SK-N-SH (cell line): ENCODE measurements around the gene MYO1E. TPM values are rescaled to one million over a fixed set of nuclear protein-coding genes. Genes with fewer than 3 reads are reported as not detected.

Experiments used
- CTCF ChIA-PET: fragments of 300-600, 350-600 bp; formaldehyde crosslinking; extraction: SDS; loops from one replicate; lab custom pipeline; 2021; lab: Yijun Ruan, JAX
- POLR2A ChIA-PET: fragments of 350-600 bp; sonication (Branson Sonifier 250); formaldehyde crosslinking; extraction: SDS; loops from one replicate; lab custom pipeline; 2020; ENCODE audit warnings: antibody characterized with exemption, inconsistent platforms; lab: Yijun Ruan, JAX
- DNase-seq: peaks from one replicate; pipeline ENCODE4 v3.0.0; 2012
- H2AFZ ChIP-seq: fragments of 200-600 bp; sonication (generic); 2 replicates; pipeline ENCODE4 v1.8.1; 2016; ENCODE audit warnings: antibody characterized with exemption, mild to moderate bottlenecking, low read depth
- H3F3A ChIP-seq: fragments of 200-600 bp; sonication (generic); replicated peaks from 2 replicates; pipeline ENCODE3; 2016; ENCODE audit warnings: antibody characterized with exemption, mild to moderate bottlenecking; ENCODE audit not compliant: insufficient read depth
- H3K27ac ChIP-seq, 2 experiments: fragments of 200-500 bp in 1 of 2; fragments of 200-600 bp in 1 of 2; sonication (Bioruptor generic) in 1 of 2; sonication (generic), shearing (Covaris generic) in 1 of 2; 2 replicates each; pipeline versions ENCODE4 v1.5.1 to v1.6.1; 2014 to 2016; ENCODE audit warnings: low read depth in 2 of 2, inconsistent platforms in 1 of 2, low read length in 1 of 2, mild to moderate bottlenecking in 1 of 2, mixed read lengths in 1 of 2
- H3K27me3 ChIP-seq: fragments of 200-600 bp; sonication (generic), shearing (Covaris generic); 2 replicates; pipeline ENCODE4 v1.6.1; 2016; ENCODE audit warnings: mixed run types; ENCODE audit not compliant: insufficient read depth
- H3K36me3 ChIP-seq, 2 experiments: fragments of 200-500 bp in 1 of 2; fragments of 200-600 bp in 1 of 2; sonication (Bioruptor generic) in 1 of 2; sonication (generic) in 1 of 2; replicated peaks in 1 of 2; 2 replicates each; pipeline versions ENCODE3 to v1.5.1; 2014 to 2016; ENCODE audit warnings: low read length in 1 of 2, mild to moderate bottlenecking in 1 of 2; ENCODE audit not compliant: insufficient read depth in 2 of 2, control insufficient read depth in 1 of 2
- H3K4me1 ChIP-seq, 2 experiments: fragments of 200-500 bp in 1 of 2; fragments of 200-600 bp in 1 of 2; sonication (Bioruptor generic) in 1 of 2; sonication (generic), shearing (Covaris generic) in 1 of 2; 2 replicates each; pipeline versions ENCODE4 v1.5.1 to v1.6.1; 2014 to 2016; ENCODE audit warnings: low read depth in 1 of 2, low read length in 1 of 2, mixed run types in 1 of 2; ENCODE audit not compliant: insufficient read depth in 2 of 2, control insufficient read depth in 1 of 2
- H3K4me2 ChIP-seq: fragments of 200-600 bp; sonication (generic), shearing (Covaris generic); 2 replicates; pipeline ENCODE4 v1.6.1; 2017; ENCODE audit warnings: mixed run types
- H3K4me3 ChIP-seq, 2 experiments: fragments of 200-500 bp in 1 of 2; fragments of 200-600 bp in 1 of 2; sonication (Bioruptor generic) in 1 of 2; sonication (generic), shearing (Covaris generic) in 1 of 2; 2 replicates each; pipeline versions ENCODE4 v1.5.1 to v1.8.1; 2014 to 2016; ENCODE audit warnings: low read depth in 2 of 2, inconsistent platforms in 1 of 2, low read length in 1 of 2, mild to moderate bottlenecking in 1 of 2, mixed read lengths in 1 of 2, moderate library complexity in 1 of 2
- H3K79me2 ChIP-seq: fragments of 200-600 bp; sonication (generic); 2 replicates; pipeline ENCODE4 v1.8.1; 2017; ENCODE audit warnings: mild to moderate bottlenecking; ENCODE audit not compliant: insufficient read depth
- H3K9ac ChIP-seq: fragments of 200-600 bp; sonication (generic); 2 replicates; pipeline ENCODE4 v1.6.1; 2017; ENCODE audit warnings: mixed run types
- H3K9me2 ChIP-seq: fragments of 200-600 bp; sonication (generic); 2 replicates; pipeline ENCODE4 v1.6.1; 2017; ENCODE audit warnings: mixed run types
- H3K9me3 ChIP-seq: fragments of 200-600 bp; sonication (generic); 2 replicates; pipeline ENCODE4 v1.6.1; 2017; ENCODE audit warnings: mixed run types, mild to moderate bottlenecking, moderate library complexity
- H4K20me1 ChIP-seq: fragments of 200-600 bp; sonication (generic); 2 replicates; pipeline ENCODE4 v1.6.1; 2017; ENCODE audit warnings: mild to moderate bottlenecking, mixed run types; ENCODE audit not compliant: insufficient read depth
- CHD2 ChIP-seq: fragments of 150-350 bp; IDR thresholded peaks from 2 replicates; pipeline ENCODE4 v1.6.1; 2018; ENCODE audit warnings: low read length; ENCODE audit not compliant: partially characterized antibody
- ELF1 ChIP-seq: IDR thresholded peaks from 2 replicates; pipeline ENCODE4 v1.4.0; 2012
- EP300 ChIP-seq, 2 experiments: IDR thresholded peaks; 2 replicates each; pipeline versions ENCODE4 v1.4.0 to v1.6.1; 2012; ENCODE audit warnings: borderline replicate concordance in 1 of 2, low read depth in 1 of 2, low read length in 1 of 2
- FOSL2 ChIP-seq: IDR thresholded peaks from 2 replicates; pipeline ENCODE4 v1.4.0; 2012; ENCODE audit warnings: low read depth, mild to moderate bottlenecking, moderate library complexity, borderline replicate concordance
- FOXJ3 ChIP-seq: sonication (generic); formaldehyde crosslinking; IDR thresholded peaks from 2 replicates; pipeline ENCODE4 v1.5.1; 2020; ENCODE audit warnings: mild to moderate bottlenecking, missing genetic modification reagents
- GABPA ChIP-seq: IDR thresholded peaks from 2 replicates; pipeline ENCODE4 v1.4.0; 2012; ENCODE audit warnings: low read depth, mild to moderate bottlenecking
- GATA2 ChIP-seq: sonication (generic); formaldehyde crosslinking; IDR thresholded peaks from 2 replicates; pipeline ENCODE4 v1.5.0; 2020; ENCODE audit warnings: mild to moderate bottlenecking, missing genetic modification reagents
- NFIC ChIP-seq: IDR thresholded peaks from 2 replicates; pipeline ENCODE4 v1.4.0; 2012; ENCODE audit warnings: borderline replicate concordance
- NRF1 ChIP-seq: IDR thresholded peaks from 2 replicates; pipeline ENCODE4 v1.6.1; 2012; ENCODE audit warnings: low read depth, mild to moderate bottlenecking, low read length
- PBX3 ChIP-seq: IDR thresholded peaks from 2 replicates; pipeline ENCODE4; 2012
- RCOR1 ChIP-seq: fragments of 150-350 bp; IDR thresholded peaks from 2 replicates; pipeline ENCODE4 v1.6.1; 2017; ENCODE audit warnings: antibody characterized with exemption, low read length
- RFX5 ChIP-seq: IDR thresholded peaks from 2 replicates; pipeline ENCODE4 v1.6.1; 2012; ENCODE audit warnings: mild to moderate bottlenecking, improper control_type of control experiment, low read length
- SMC3 ChIP-seq: IDR thresholded peaks from 2 replicates; pipeline ENCODE4 v1.6.1; 2012; ENCODE audit warnings: low read depth, low read length, improper control_type of control experiment
- TAF1 ChIP-seq: IDR thresholded peaks from 2 replicates; pipeline ENCODE4 v1.6.1; 2012; ENCODE audit warnings: low read depth, mild to moderate bottlenecking, low read length, moderate library complexity, borderline replicate concordance
- TCF12 ChIP-seq: IDR thresholded peaks from 2 replicates; pipeline ENCODE4 v1.4.0; 2012
- YY1 ChIP-seq: IDR thresholded peaks from 2 replicates; pipeline ENCODE4 v1.4.0; 2012; ENCODE audit warnings: low read depth, mild to moderate bottlenecking
- WGBS: methylation state at CpG from one replicate; pipeline ENCODE4 v1.1.6; 2017; ENCODE audit warnings: low lambda C conversion rate; 5-methylcytosine and 5-hydroxymethylcytosine counted together
- polyA plus RNA-seq, 3 experiments: library from polyadenylated mRNA; depleted of rRNA; stranded (reverse); fragments of >200 nt; gene quantifications; 2 replicates each; pipeline ENCODE4 v1.2.3, GENCODE V29; 2012
- TF ChIP-seq, protein P1 (sequence below): IDR thresholded peaks from 2 replicates; pipeline ENCODE4 v1.6.1; 2012; ENCODE audit warnings: mild to moderate bottlenecking, low read depth, low read length, moderate library complexity
- TF ChIP-seq, protein P2 (sequence below): IDR thresholded peaks from 2 replicates; pipeline ENCODE4 v1.4.0; 2012; ENCODE audit warnings: low read depth
- TF ChIP-seq, protein P3 (sequence below): fragments of 150-350 bp; IDR thresholded peaks from 2 replicates; pipeline ENCODE4 v1.6.1; 2016; ENCODE audit warnings: mild to moderate bottlenecking, low read depth, low read length

MYO1E gene
- polyA plus RNA-seq, 1 of the 3 experiments (the other 2 are of a cell fraction), result 9.7 TPM

DNA sequence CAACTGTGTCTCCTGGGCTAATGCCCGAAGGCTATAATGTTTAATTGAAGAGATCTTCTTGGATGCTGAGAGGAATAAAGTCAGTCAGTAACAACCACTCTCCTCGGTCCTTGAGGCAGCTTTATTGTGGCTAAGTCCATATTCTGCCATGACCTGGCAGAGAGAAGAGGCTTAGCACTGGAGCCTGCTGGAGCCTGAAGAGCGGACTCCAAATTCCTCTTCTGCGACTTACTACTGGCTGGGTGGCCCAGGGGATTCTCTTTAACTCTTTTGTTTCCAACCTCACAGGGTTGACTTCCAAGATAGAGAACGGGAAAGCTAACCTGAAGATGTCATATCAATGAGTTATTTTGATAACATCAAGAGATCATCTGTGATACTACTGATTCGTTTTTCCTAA, 71.1 kb downstream of the MYO1E start:
- TF ChIP-seq NRF1, result no peak
- TF ChIP-seq RFX5, result no peak
- TF ChIP-seq YY1, result no peak
- no peak for TF ChIP-seq NFIC
- TF ChIP-seq TAF1, result no peak
- no peak for TF ChIP-seq GABPA
- no peak for TF ChIP-seq ELF1
- no peak for TF ChIP-seq TCF12
- TF ChIP-seq, protein P1, sequence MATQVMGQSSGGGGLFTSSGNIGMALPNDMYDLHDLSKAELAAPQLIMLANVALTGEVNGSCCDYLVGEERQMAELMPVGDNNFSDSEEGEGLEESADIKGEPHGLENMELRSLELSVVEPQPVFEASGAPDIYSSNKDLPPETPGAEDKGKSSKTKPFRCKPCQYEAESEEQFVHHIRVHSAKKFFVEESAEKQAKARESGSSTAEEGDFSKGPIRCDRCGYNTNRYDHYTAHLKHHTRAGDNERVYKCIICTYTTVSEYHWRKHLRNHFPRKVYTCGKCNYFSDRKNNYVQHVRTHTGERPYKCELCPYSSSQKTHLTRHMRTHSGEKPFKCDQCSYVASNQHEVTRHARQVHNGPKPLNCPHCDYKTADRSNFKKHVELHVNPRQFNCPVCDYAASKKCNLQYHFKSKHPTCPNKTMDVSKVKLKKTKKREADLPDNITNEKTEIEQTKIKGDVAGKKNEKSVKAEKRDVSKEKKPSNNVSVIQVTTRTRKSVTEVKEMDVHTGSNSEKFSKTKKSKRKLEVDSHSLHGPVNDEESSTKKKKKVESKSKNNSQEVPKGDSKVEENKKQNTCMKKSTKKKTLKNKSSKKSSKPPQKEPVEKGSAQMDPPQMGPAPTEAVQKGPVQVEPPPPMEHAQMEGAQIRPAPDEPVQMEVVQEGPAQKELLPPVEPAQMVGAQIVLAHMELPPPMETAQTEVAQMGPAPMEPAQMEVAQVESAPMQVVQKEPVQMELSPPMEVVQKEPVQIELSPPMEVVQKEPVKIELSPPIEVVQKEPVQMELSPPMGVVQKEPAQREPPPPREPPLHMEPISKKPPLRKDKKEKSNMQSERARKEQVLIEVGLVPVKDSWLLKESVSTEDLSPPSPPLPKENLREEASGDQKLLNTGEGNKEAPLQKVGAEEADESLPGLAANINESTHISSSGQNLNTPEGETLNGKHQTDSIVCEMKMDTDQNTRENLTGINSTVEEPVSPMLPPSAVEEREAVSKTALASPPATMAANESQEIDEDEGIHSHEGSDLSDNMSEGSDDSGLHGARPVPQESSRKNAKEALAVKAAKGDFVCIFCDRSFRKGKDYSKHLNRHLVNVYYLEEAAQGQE, result no peak
- no peak for TF ChIP-seq FOSL2
- no peak for TF ChIP-seq RCOR1
- TF ChIP-seq EP300 (IDR thresholded peaks at IDR 0.05; ENCODE audit: borderline replicate concordance in 1 of 2, low read depth in 1 of 2, low read length in 1 of 2), result no peak
- TF ChIP-seq, protein P2, sequence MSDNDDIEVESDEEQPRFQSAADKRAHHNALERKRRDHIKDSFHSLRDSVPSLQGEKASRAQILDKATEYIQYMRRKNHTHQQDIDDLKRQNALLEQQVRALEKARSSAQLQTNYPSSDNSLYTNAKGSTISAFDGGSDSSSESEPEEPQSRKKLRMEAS, result no peak
- no peak for TF ChIP-seq CHD2
- no peak for TF ChIP-seq GATA2 (CRISPR knock-in tag)
- TF ChIP-seq PBX3, result no peak
- TF ChIP-seq SMC3, result no peak
- TF ChIP-seq, protein P3, sequence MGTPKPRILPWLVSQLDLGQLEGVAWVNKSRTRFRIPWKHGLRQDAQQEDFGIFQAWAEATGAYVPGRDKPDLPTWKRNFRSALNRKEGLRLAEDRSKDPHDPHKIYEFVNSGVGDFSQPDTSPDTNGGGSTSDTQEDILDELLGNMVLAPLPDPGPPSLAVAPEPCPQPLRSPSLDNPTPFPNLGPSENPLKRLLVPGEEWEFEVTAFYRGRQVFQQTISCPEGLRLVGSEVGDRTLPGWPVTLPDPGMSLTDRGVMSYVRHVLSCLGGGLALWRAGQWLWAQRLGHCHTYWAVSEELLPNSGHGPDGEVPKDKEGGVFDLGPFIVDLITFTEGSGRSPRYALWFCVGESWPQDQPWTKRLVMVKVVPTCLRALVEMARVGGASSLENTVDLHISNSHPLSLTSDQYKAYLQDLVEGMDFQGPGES, result no peak
- TF ChIP-seq FOXJ3 (CRISPR knock-in tag), result no peak
- TF ChIP-seq, all 33 proteins: peak for 0
- no peak for DNase-seq
- peak overlapping the region in 1 of 2 experiments; percentile 94; a peak in 2 of 4 replicates for H3K27ac ChIP-seq
- H4K20me1 ChIP-seq, result no peaks in the 10 kb centered on the region
- no peak overlapping the region for H3K4me3 ChIP-seq
- POLR2A ChIA-PET, result no interaction called here
- H3K9me3 ChIP-seq, result no peaks in the 10 kb centered on the region
- no peak overlapping the region for H2AFZ ChIP-seq
- WGBS, result 82% methylated on average over 6 of the region's 6 CpGs
- CTCF ChIA-PET, result no interaction called here
- H3K27me3 ChIP-seq, result no peaks in the 10 kb centered on the region
- no peaks in the 10 kb centered on the region for H3K9me2 ChIP-seq
- peaks cover 37% of the 10 kb centered on the region for H3F3A ChIP-seq
- H3K9ac ChIP-seq, result no peak overlapping the region
- no peaks in the 10 kb centered on the region for H3K36me3 ChIP-seq
- peaks cover 51% of the 10 kb centered on the region for H3K79me2 ChIP-seq
- peaks cover 2 to 38% of the 10 kb centered on the region in 2 experiments; a peak in 3 of 4 replicates for H3K4me1 ChIP-seq
- H3K4me2 ChIP-seq, result no peak overlapping the region
